Testis (tissue), 3 donors: ENCODE measurements around the gene BPIFB2. TPM values are rescaled to one million over a fixed set of nuclear protein-coding genes. Genes with fewer than 3 reads are reported as not detected.
"Not testable (repeated sequence)": the region's sequence is repeated elsewhere in the genome, so short reads cannot be mapped to it uniquely, and the experiment has no call there.

Experiments
- DNase-seq: peaks from one replicate; pipeline ENCODE4 v3.0.0-alpha.2; 2019
- H3K27ac ChIP-seq, 2 donors: fragments of 200-600 bp; sonication (generic); one replicate each; pipeline ENCODE4 v1.5.1; 2019
- H3K27me3 ChIP-seq: fragments of 200-600 bp; sonication (generic); one replicate; pipeline ENCODE4 v1.5.1; 2019
- H3K36me3 ChIP-seq: fragments of 200-600 bp; sonication (generic); one replicate; pipeline ENCODE4 v1.5.1; 2017; ENCODE audit warnings: low read depth; ENCODE audit errors: missing control alignments
- H3K4me1 ChIP-seq: fragments of 200-600 bp; sonication (generic); one replicate; pipeline ENCODE4 v1.5.1; 2019
- H3K4me3 ChIP-seq, 2 donors: fragments of 200-600 bp; sonication (generic); one replicate each; pipeline ENCODE4 v1.5.1; 2017 to 2019
- H3K9me3 ChIP-seq: fragments of 200-600 bp; sonication (generic); one replicate; pipeline ENCODE4 v1.5.1; 2017
- CTCF ChIP-seq, 3 experiments: fragments of 450-650 bp in 2 of 3; fragments of 200-600 bp in 1 of 3; sonication (generic) in 1 of 3; IDR thresholded peaks; one replicate each; pipeline ENCODE4 v1.5.1; 2016 to 2019; ENCODE audit warnings: antibody characterized with exemption in 3 of 3, mild to moderate bottlenecking in 2 of 3, moderate library complexity in 1 of 3
- POLR2A ChIP-seq: fragments of 450-650 bp; IDR thresholded peaks from one replicate; pipeline ENCODE4 v1.6.1; 2017; ENCODE audit warnings: antibody characterized with exemption, mild to moderate bottlenecking, moderate library complexity
- WGBS, 2 donors: methylation state at CpG; one replicate each; pipeline ENCODE4 v1.1.5; 2018; 5-methylcytosine and 5-hydroxymethylcytosine counted together
- intact Hi-C: fragments of 100-400 bp; cut with DNase I; formaldehyde crosslinking; loops from one replicate; pipeline ENCODE4 v1.15.1; 2023; ENCODE audit warnings: low total_unique reads
- polyA plus RNA-seq: library from polyadenylated mRNA; stranded (reverse); fragments of 350-450 nt; fragmentation: Illumina TruSeq; extraction: RNeasy Lipid Tissue Mini Kit (QIAGEN cat#74804); gene quantifications from one replicate; pipeline ENCODE4 v1.2.3, GENCODE V29; 2014; ENCODE audit warnings: low read depth, low replicate concordance; ENCODE audit not compliant: insufficient read depth
- total RNA-seq, 2 donors: library from RNA; depleted of rRNA; stranded (reverse); fragments of >200 nt; gene quantifications; one replicate each; pipeline ENCODE4 v1.2.3, GENCODE V29; 2016

Gene BPIFB2
- total and polyA plus RNA-seq, 3 donors from 2014 or later: 0.56 to 1.6 (median 1.4) TPM

DNA sequence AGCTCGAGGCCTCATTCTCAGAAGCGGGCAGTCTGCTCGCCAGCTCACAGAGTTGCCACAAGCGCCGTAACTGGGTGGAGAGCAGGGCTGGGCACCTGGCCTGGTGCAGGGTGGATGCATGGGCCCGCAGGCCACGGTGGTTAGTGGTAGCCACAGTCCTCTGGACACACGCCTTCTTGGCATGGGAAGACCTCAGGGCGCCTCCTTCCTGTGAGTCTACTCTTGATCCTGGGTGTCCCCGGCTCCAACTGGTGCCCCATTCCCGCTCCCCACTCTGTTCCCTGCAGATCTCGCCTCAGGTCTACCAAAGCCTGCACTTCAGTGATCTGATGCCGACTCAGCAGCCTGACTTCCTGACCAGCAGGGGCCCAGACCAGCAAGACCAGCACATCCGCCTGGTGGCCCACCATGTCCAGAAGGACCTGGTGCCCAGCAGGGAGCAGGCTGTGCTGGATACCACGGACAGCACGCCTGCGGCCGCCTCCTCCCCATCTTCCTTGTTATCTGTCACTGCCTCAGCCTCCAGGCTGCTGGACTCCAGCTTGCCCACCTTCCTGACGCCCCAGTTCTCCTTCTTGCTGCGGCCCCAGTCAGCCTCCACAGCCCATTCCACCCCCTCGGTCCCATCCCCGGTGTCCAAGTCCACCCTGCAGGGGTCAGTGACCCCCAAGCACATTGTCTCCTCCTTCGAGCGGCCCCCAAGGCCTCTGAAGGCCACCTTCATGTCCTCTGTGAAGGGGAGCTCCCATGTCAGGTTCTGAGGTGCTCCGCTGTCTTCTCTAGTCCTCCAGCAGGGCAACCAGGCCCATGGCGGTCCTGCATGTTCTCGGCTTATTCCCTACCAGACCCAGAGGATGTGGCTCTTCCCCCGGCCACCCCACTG, 46.4 kb upstream of the BPIFB2 start:
- TF ChIP-seq CTCF (IDR thresholded peaks at IDR 0.05): no peak
- TF ChIP-seq POLR2A: no peak
- H3K9me3 ChIP-seq: no peaks in the 10 kb centered on the region
- H3K27me3 ChIP-seq: no peaks in the 10 kb centered on the region
- H3K27ac ChIP-seq: no peak overlapping the region
- no peak overlapping the region for H3K4me3 ChIP-seq
- 88% methylated on average over 28 of the region's 28 CpGs for WGBS, 2 donors
- no peaks in the 10 kb centered on the region for H3K36me3 ChIP-seq
- no peak for DNase-seq
- no peaks in the 10 kb centered on the region for H3K4me1 ChIP-seq
- intact Hi-C loops: no loop called here

DNA sequence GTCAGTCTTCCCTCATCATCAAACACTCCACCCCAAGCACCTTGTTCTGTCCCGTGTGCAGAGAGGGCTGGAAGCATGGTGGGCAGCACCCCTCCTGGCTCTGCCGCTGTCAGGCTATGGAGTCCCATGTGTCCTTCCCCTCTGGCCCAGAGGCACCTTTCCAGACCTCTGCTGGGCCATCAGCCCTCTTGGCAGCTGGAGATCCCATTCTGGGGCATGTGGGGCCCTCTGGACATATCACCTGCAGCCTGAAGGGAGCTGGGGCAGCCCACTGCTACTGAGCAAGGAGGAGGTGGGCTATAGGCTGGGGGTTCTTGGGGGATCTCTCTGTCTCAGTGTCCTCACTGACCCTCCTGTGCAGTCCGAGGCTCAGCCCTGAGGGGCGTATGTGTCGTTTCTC, 45.5 kb upstream of the BPIFB2 start:
- Histone ChIP-seq H3K9me3 (no peaks in the 10 kb centered on the region), H3K27me3 (no peaks in the 10 kb centered on the region), H3K27ac (no peak overlapping the region), H3K4me3 (no peak overlapping the region), H3K36me3 (no peaks in the 10 kb centered on the region), H3K4me1 (no peaks in the 10 kb centered on the region)
- no peak for DNase-seq
- WGBS, 2 donors: 95 to 100% methylated on average over 3 to 5 of the region's 5 CpGs
- TF ChIP-seq POLR2A (no peak), CTCF (IDR thresholded peaks at IDR 0.05) (no peak)
- intact Hi-C loops: no loop called here

GRCh38 chr20:32962646-32963045, 44.9 kb upstream of the BPIFB2 start:
- H3K36me3 ChIP-seq, H3K9me3 ChIP-seq, DNase-seq, H3K27ac ChIP-seq, intact Hi-C loops, H3K27me3 ChIP-seq, H3K4me1 ChIP-seq, H3K4me3 ChIP-seq: not testable (repeated sequence)
- 87 to 91% methylated on average over 10 to 11 of the region's 11 CpGs for WGBS, 2 donors

DNA sequence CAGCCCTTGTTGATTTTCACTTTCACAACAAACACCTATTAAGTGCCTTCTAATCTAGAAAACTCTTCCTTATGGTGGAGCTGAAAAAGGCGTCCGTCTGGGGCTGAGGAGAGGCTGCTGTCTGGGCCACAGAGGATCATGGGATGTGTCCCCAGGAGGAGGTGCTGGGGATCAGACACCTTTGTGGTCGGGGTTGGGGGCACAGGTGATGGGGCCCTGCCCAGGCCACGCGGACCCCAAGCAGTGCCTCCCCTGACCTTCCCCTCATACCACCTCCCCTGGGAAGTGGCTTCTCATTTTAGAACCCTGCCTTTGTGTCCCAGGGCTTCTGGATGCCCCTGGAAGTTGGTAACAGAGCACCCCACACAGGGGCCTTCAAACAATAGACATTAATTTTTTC, 44.3 kb upstream of the BPIFB2 start:
- DNase-seq: peak; percentile 2
- Histone ChIP-seq H3K36me3 (no peaks in the 10 kb centered on the region), H3K27ac (no peak overlapping the region), H3K27me3 (no peaks in the 10 kb centered on the region), H3K4me3 (no peak overlapping the region), H3K4me1 (no peaks in the 10 kb centered on the region), H3K9me3 (no peaks in the 10 kb centered on the region)
- TF ChIP-seq CTCF (IDR thresholded peaks at IDR 0.05) (no peak), POLR2A (no peak)
- intact Hi-C loops: no loop called here
- WGBS, 2 donors: 75 to 92% methylated on average over 5 of the region's 5 CpGs

DNA sequence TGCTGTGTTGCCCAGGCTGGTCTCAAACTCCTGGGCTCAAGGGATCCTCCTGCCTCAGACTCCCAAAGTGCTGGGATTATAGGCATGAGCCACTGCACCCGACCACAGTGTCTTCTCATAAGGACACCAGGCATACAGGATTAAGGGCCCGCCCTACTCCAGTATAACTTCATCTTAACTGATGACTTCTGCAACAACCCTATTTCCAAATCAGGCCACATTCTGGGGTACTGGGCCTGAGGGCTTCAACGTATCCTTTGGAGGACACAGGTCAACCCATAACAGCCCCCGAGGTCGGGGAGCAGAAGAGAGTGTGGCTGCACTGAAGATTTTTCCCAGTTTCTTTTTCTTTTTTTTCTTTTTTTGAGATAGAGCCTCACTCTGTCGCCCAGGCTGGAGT, 42.9 kb upstream of the BPIFB2 start:
- Histone ChIP-seq H3K27ac (no peak overlapping the region), H3K4me3 (no peak overlapping the region), H3K36me3 (no peaks in the 10 kb centered on the region), H3K4me1 (no peaks in the 10 kb centered on the region), H3K27me3 (no peaks in the 10 kb centered on the region), H3K9me3 (no peaks in the 10 kb centered on the region)
- TF ChIP-seq POLR2A (no peak), CTCF (IDR thresholded peaks at IDR 0.05) (no peak)
- intact Hi-C loops: no loop called here
- WGBS, 2 donors: 91 to 95% methylated on average over 6 of the region's 6 CpGs
- no peak for DNase-seq
